OCI-LY3 (cell line): ENCODE results near the gene C1QTNF4.
"Not testable (repeated sequence)": the region's sequence is repeated elsewhere in the genome, so short reads cannot be mapped to it uniquely, and the experiment has no call there.

Experiments used
- H2AFZ ChIP-seq: fragments of 200-600, 300-600 bp; shearing (Covaris generic); 2 replicates; pipeline ENCODE4 v1.6.0; 2014; ENCODE audit warnings: antibody characterized with exemption, low read depth, low read length
- H3K27ac ChIP-seq: fragments of 200-600, 300-600 bp; sonication (generic); 2 replicates; pipeline ENCODE4 v1.5.1; 2014; ENCODE audit warnings: mild to moderate bottlenecking, low read length, moderate library complexity, mixed read lengths
- H3K27me3 ChIP-seq: fragments of 200-600, 300-600 bp; sonication (generic); 2 replicates; pipeline ENCODE4 v1.6.1; 2014; ENCODE audit warnings: low read depth, low read length, mixed read lengths
- H3K36me3 ChIP-seq: fragments of 200-600, 300-600 bp; sonication (generic); replicated peaks from 2 replicates; pipeline ENCODE3; 2014; ENCODE audit warnings: low read depth, low read length, mixed read lengths
- H3K4me1 ChIP-seq: fragments of 300-600, 200-600 bp; sonication (generic); 2 replicates; pipeline ENCODE4 v1.6.1; 2014; ENCODE audit warnings: low read length, mixed read lengths
- H3K4me2 ChIP-seq: fragments of 200-600, 300-600 bp; sonication (generic); 2 replicates; pipeline ENCODE4 v1.6.1; 2014; ENCODE audit warnings: low read length, mixed read lengths
- H3K4me3 ChIP-seq: fragments of 300-600, 200-600 bp; sonication (generic); 2 replicates; pipeline ENCODE4 v1.5.1; 2014; ENCODE audit warnings: antibody characterized with exemption, mild to moderate bottlenecking, low read length, moderate library complexity
- H3K79me2 ChIP-seq: fragments of 300-600, 200-600 bp; shearing (Covaris generic); 2 replicates; pipeline ENCODE4 v1.6.1; 2014; ENCODE audit warnings: mild to moderate bottlenecking, low read length, mixed read lengths
- H3K9ac ChIP-seq: fragments of 300-600, 200-600 bp; shearing (Covaris generic); 2 replicates; pipeline ENCODE4 v1.6.0; 2014; ENCODE audit warnings: mild to moderate bottlenecking, low read length, moderate library complexity
- H3K9me3 ChIP-seq: fragments of 200-600, 300-600 bp; shearing (Covaris generic); 2 replicates; pipeline ENCODE4 v1.6.1; 2014; ENCODE audit warnings: low read length, mixed read lengths; ENCODE audit not compliant: insufficient read depth
- H4K20me1 ChIP-seq: fragments of 200-600, 300-600 bp; sonication (generic); 2 replicates; pipeline ENCODE4 v1.6.1; 2016; ENCODE audit warnings: low read length, mixed read lengths; ENCODE audit not compliant: insufficient read depth
- CTCF ChIP-seq: fragments of 200-600, 300-600 bp; sonication (generic); IDR thresholded peaks from 2 replicates; pipeline ENCODE4 v1.5.1; 2014; ENCODE audit warnings: antibody characterized with exemption, low read length, low read depth
- EZH2phosphoT487 ChIP-seq: fragments of 200-600 bp; shearing (Covaris generic); IDR thresholded peaks from 2 replicates; pipeline ENCODE4 v1.6.1; 2018; ENCODE audit warnings: antibody characterized with exemption, mixed run types, low read depth

C1QTNF4 gene

GRCh38 chr11:47550288-47551047 is 43.7 kb downstream of the C1QTNF4 start:
- Histone ChIP-seq H3K79me2 (peaks cover 79% of the 10 kb centered on the region), H3K27me3 (no peaks in the 10 kb centered on the region), H3K4me2 (peak overlapping the region; percentile 95), H3K27ac (peak overlapping the region; percentile 81), H3K9me3 (no peaks in the 10 kb centered on the region), H3K4me1 (peaks cover 21% of the 10 kb centered on the region), H4K20me1 (peaks cover 53% of the 10 kb centered on the region), H3K9ac (peak overlapping the region; percentile 96; the same call in 1 of the 2 replicates), H3K4me3 (peak overlapping the region; percentile 90), H3K36me3 (peaks cover 30% of the 10 kb centered on the region), H2AFZ (no peak overlapping the region)
- TF ChIP-seq EZH2phosphoT487, result no peak
- TF ChIP-seq CTCF, result no peak

- not testable (repeated sequence) for H3K27ac ChIP-seq, H3K4me3 ChIP-seq, H3K27me3 ChIP-seq, H3K9ac ChIP-seq, H3K4me2 ChIP-seq, H3K9me3 ChIP-seq, H2AFZ ChIP-seq
- H3K79me2 ChIP-seq, result peaks cover 100% of the 10 kb centered on the region
- H3K36me3 ChIP-seq, result peaks cover 29% of the 10 kb centered on the region
- peaks cover 32% of the 10 kb centered on the region for H3K4me1 ChIP-seq
- H4K20me1 ChIP-seq, result peaks cover 90% of the 10 kb centered on the region
Observed at GRCh38 chr11:47546274-47546673, 47.9 kb downstream of the C1QTNF4 start.

GRCh38 chr11:47545298-47545697 is 48.9 kb downstream of the C1QTNF4 start:
- Histone ChIP-seq H3K4me3 (no peak overlapping the region), H3K4me2 (no peak overlapping the region), H3K9ac (no peak overlapping the region), H4K20me1 (peaks cover 90% of the 10 kb centered on the region), H3K4me1 (peaks cover 24% of the 10 kb centered on the region), H3K79me2 (peaks cover 100% of the 10 kb centered on the region), H3K27me3 (no peaks in the 10 kb centered on the region), H3K36me3 (peaks cover 26% of the 10 kb centered on the region), H3K27ac (no peak overlapping the region), H3K9me3 (no peaks in the 10 kb centered on the region), H2AFZ (no peak overlapping the region)
- TF ChIP-seq CTCF, result no peak
- TF ChIP-seq EZH2phosphoT487, result no peak

- peaks cover 100% of the 10 kb centered on the region for H3K79me2 ChIP-seq
- no peak for TF ChIP-seq EZH2phosphoT487
- TF ChIP-seq CTCF, result no peak
- no peak overlapping the region for H3K9ac ChIP-seq
- no peak overlapping the region for H3K27ac ChIP-seq
- H3K4me2 ChIP-seq, result no peak overlapping the region
- H2AFZ ChIP-seq, result no peak overlapping the region
- H3K4me1 ChIP-seq, result peaks cover 21% of the 10 kb centered on the region
- H4K20me1 ChIP-seq, result peaks cover 91% of the 10 kb centered on the region
- no peaks in the 10 kb centered on the region for H3K27me3 ChIP-seq
- no peaks in the 10 kb centered on the region for H3K9me3 ChIP-seq
- H3K36me3 ChIP-seq, result peaks cover 30% of the 10 kb centered on the region
- H3K4me3 ChIP-seq, result no peak overlapping the region
Observed at GRCh38 chr11:47541070-47541469, 53.1 kb downstream of the C1QTNF4 start.
